Endothelial cell (in vitro differentiated cells): ENCODE data around the gene MCTP1. TPM values are rescaled to one million over a fixed set of nuclear protein-coding genes. Genes with fewer than 3 reads are reported as not detected.

ENCODE experiments used
- DNase-seq: peaks from one replicate; pipeline ENCODE4 v3.0.0; 2021; ENCODE audit warnings: low spot score
- H3K27ac Mint-ChIP-seq: one replicate; pipeline ENCODE4 v1.8.0; 2021; ENCODE audit warnings: mixed read lengths, inconsistent platforms; ENCODE audit not compliant: unreplicated experiment
- H3K27me3 Mint-ChIP-seq: one replicate; pipeline ENCODE4 v1.8.0; 2021; ENCODE audit warnings: mild to moderate bottlenecking, moderate library complexity, mixed read lengths, inconsistent platforms; ENCODE audit not compliant: unreplicated experiment
- H3K36me3 Mint-ChIP-seq: one replicate; pipeline ENCODE4 v1.8.0; 2021; ENCODE audit warnings: mild to moderate bottlenecking, low read depth, mixed read lengths, inconsistent platforms; ENCODE audit not compliant: unreplicated experiment
- H3K4me1 Mint-ChIP-seq: one replicate; pipeline ENCODE4 v1.8.0; 2021; ENCODE audit warnings: mild to moderate bottlenecking, mixed read lengths, inconsistent platforms; ENCODE audit not compliant: unreplicated experiment
- H3K4me3 Mint-ChIP-seq: one replicate; pipeline ENCODE4 v1.8.0; 2021; ENCODE audit warnings: mild to moderate bottlenecking, mixed read lengths, inconsistent platforms; ENCODE audit not compliant: unreplicated experiment
- H3K9me3 Mint-ChIP-seq: one replicate; pipeline ENCODE4 v1.8.0; 2021; ENCODE audit warnings: mixed read lengths, inconsistent platforms; ENCODE audit not compliant: unreplicated experiment
- total RNA-seq: library from RNA; stranded (reverse); fragmentation: NEBNext Ultra II Directional; extraction: Animal tissue kit (Norgen Biotek cat#: 25700); gene quantifications from one replicate; pipeline ENCODE4 v1.2.1, GENCODE V29; 2021; ENCODE audit not compliant: unreplicated experiment
- TF ChIP-seq, protein P1 (sequence below): fragments of 200-600 bp; sonication (generic); IDR thresholded peaks from one replicate; pipeline ENCODE4 v1.5.0; 2021; ENCODE audit warnings: antibody characterized with exemption; ENCODE audit not compliant: unreplicated experiment

Gene MCTP1
- total RNA-seq, 1 donor from 2014 or later, result 2.2 TPM

DNA sequence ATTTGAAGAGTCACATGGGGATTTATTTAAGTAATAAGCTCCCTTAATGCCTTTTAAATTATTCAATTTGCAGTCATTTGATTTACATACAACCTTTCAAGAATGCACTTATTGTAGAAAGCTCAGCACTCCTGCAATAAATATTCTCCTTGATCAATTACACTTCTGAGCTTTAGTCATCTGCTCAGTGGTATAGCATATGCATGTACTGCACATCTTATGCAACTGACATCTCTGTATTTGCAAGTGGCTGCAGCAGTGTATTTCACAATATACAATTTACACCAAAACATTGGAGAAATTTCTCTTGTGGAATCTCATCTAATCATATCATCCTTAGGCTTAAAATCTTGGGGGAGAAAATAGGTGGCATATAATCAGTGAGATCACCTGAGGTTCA is 340.7 kb downstream of the MCTP1 start:
- TF ChIP-seq, protein P1, sequence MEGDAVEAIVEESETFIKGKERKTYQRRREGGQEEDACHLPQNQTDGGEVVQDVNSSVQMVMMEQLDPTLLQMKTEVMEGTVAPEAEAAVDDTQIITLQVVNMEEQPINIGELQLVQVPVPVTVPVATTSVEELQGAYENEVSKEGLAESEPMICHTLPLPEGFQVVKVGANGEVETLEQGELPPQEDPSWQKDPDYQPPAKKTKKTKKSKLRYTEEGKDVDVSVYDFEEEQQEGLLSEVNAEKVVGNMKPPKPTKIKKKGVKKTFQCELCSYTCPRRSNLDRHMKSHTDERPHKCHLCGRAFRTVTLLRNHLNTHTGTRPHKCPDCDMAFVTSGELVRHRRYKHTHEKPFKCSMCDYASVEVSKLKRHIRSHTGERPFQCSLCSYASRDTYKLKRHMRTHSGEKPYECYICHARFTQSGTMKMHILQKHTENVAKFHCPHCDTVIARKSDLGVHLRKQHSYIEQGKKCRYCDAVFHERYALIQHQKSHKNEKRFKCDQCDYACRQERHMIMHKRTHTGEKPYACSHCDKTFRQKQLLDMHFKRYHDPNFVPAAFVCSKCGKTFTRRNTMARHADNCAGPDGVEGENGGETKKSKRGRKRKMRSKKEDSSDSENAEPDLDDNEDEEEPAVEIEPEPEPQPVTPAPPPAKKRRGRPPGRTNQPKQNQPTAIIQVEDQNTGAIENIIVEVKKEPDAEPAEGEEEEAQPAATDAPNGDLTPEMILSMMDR, result no peak
- Mint-ChIP-seq H3K4me3 (no peak overlapping the region), H3K27ac (no peak overlapping the region), H3K36me3 (no peaks in the 10 kb centered on the region), H3K9me3 (no peaks in the 10 kb centered on the region), H3K27me3 (no peaks in the 10 kb centered on the region), H3K4me1 (peaks cover 4% of the 10 kb centered on the region)
- DNase-seq, result no peak

DNA sequence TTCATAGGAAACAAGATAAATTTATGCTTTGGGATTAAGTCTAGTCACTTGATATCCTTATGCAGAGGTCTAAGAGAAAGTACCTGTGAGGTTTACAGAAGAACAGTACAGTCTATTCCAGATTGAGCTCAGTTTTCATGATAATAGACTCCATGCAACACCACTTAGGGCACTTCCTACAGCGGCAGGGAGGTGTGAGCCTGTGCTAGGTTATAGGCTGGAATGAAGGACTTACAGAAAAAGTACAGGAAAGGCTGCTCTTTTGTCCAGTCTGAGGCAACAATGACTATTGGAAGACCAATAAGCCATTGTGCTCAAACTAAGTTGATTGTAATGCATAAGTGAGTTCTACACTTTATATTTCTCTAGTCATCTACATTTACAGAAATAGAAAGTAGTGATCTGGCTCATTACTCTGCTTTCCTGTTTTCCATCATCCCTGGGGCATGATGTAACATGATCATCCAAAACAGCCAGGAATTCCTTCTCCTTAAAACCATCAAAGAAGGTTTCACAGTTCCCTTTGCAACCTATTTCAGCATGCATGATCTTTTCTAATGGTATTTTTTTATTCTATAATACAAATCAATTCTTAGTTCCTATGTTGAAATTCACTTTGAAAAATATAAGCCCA is 343.7 kb downstream of the MCTP1 start:
- peaks cover 4% of the 10 kb centered on the region for H3K4me1 Mint-ChIP-seq
- no peaks in the 10 kb centered on the region for H3K9me3 Mint-ChIP-seq
- TF ChIP-seq, protein P1, result no peak
- no peak overlapping the region for H3K27ac Mint-ChIP-seq
- no peaks in the 10 kb centered on the region for H3K36me3 Mint-ChIP-seq
- no peaks in the 10 kb centered on the region for H3K27me3 Mint-ChIP-seq
- no peak overlapping the region for H3K4me3 Mint-ChIP-seq
- DNase-seq, result no peak

DNA sequence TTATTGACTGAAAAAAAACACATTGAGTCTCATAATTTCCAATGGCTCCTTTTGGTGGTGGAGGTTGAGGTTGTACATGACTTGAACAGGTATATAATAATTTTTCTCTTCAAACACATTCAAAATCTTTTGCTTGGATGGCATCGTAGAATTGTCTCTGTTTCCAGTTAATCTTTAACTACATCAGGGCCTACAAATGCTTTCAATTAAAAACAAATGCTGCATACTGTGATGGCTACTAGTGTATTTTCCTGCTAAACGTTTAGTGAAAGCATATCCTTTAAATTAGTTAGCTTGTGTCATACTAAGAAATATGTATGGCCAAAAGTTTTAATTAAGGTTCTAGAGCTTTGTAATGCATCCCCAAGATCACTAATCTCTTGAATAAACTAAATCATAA is 352.6 kb downstream of the MCTP1 start:
- TF ChIP-seq, protein P1, result no peak
- DNase-seq, result no peak
- Mint-ChIP-seq H3K4me3 (no peak overlapping the region), H3K9me3 (no peaks in the 10 kb centered on the region), H3K4me1 (no peaks in the 10 kb centered on the region), H3K36me3 (no peaks in the 10 kb centered on the region), H3K27me3 (no peaks in the 10 kb centered on the region), H3K27ac (no peak overlapping the region)

DNA sequence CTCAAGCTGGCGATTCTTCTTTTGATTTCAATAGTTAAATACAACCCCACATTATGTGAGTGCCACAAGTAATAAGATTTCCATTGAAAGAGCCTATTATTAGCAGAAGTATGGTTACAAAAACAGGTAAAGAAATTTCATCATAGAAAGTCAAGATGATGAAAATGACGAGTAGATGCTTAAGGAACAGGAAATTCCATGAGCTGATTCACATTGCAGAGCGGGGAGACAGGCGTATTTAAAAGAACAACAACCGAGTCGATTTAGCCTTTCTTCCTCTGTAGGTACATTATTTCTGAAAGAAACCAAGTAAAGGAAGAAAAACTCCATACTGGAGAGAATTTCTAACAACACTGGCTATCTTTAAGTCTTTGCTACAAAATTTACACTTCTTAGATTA is 356.0 kb downstream of the MCTP1 start:
- no peak for DNase-seq
- Mint-ChIP-seq H3K9me3 (no peaks in the 10 kb centered on the region), H3K4me3 (no peak overlapping the region), H3K27me3 (no peaks in the 10 kb centered on the region), H3K27ac (no peak overlapping the region), H3K36me3 (no peaks in the 10 kb centered on the region), H3K4me1 (no peaks in the 10 kb centered on the region)
- TF ChIP-seq, protein P1, result no peak

DNA sequence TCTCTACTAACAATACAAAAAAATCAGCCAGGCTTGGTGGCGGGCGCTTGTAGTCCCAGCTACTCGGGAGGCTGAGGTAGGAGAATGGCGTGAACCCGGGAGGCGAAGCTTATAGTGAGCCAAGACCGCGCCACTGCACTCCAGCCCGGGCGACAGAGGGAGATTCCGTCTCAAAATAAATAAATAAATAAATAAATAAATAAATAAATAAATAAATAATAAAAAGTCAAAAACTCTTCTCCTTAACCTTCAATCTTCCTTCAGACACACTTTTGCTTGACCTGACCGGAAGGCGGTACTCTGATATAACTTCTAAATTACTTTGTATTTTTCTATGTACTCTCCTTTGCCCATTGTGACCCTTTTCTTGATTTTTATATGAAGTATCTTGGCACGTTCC is 364.3 kb downstream of the MCTP1 start:
- TF ChIP-seq, protein P1, result no peak
- no peak for DNase-seq
- no peaks in the 10 kb centered on the region for H3K36me3 Mint-ChIP-seq
- no peaks in the 10 kb centered on the region for H3K4me1 Mint-ChIP-seq
- no peaks in the 10 kb centered on the region for H3K9me3 Mint-ChIP-seq
- no peak overlapping the region for H3K27ac Mint-ChIP-seq
- no peak overlapping the region for H3K4me3 Mint-ChIP-seq
- no peaks in the 10 kb centered on the region for H3K27me3 Mint-ChIP-seq
